Ovary (tissue), 3 donors: ENCODE measurements around the gene OGFOD3.

Experiments used
- EP300 ChIP-seq: sonication (generic); formaldehyde crosslinking; IDR thresholded peaks from one replicate; pipeline ENCODE4 v1.6.1; 2017; ENCODE audit warnings: antibody characterized with exemption
- TF ChIP-seq, protein P1 (sequence below), 3 donors: fragments of 450-650 bp in 2 of 3; fragments of 200-600 bp in 1 of 3; IDR thresholded peaks; one replicate each; pipeline versions ENCODE4 v1.5.1 to v1.8.0; 2016 to 2022; ENCODE audit warnings: antibody characterized with exemption in 3 of 3, mild to moderate bottlenecking in 1 of 3
- donor health status: DM: no; HTN: no; CAD: no.

DNA sequence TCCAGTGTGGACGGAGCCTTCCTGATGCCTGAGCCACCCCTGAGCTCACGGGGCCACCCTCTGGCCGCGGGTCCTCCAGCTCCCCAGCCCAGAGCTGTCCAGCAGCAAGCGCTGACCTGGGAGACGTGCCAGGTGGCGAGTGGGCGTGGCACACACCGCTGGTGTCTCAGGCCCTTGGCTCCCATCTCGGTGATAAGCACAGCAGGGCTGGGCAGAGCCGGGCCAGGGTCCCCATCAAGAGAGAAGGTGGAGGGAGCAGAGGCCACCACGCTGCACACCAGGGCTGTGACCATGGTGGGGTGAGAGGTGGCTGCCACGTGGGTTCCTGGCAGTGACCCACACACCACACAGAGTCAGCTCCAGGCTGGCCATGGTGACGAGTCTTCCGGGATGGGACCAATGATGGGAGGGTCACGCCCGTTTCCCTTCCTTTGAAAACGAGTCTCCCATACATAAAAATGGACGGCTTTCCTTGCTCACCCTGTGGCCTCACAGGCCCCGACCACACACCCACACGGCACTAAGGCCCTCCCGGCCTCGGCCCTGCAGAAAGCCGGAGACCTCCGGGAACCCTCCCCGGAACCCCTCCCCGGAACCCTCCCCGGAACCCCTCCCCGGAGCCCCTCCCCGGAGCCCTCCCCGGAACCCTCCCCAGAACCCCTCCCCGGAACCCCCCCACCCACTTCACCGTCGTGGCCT lies 30.0 kb downstream of the OGFOD3 start:
- TF ChIP-seq, protein P1, sequence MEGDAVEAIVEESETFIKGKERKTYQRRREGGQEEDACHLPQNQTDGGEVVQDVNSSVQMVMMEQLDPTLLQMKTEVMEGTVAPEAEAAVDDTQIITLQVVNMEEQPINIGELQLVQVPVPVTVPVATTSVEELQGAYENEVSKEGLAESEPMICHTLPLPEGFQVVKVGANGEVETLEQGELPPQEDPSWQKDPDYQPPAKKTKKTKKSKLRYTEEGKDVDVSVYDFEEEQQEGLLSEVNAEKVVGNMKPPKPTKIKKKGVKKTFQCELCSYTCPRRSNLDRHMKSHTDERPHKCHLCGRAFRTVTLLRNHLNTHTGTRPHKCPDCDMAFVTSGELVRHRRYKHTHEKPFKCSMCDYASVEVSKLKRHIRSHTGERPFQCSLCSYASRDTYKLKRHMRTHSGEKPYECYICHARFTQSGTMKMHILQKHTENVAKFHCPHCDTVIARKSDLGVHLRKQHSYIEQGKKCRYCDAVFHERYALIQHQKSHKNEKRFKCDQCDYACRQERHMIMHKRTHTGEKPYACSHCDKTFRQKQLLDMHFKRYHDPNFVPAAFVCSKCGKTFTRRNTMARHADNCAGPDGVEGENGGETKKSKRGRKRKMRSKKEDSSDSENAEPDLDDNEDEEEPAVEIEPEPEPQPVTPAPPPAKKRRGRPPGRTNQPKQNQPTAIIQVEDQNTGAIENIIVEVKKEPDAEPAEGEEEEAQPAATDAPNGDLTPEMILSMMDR (IDR thresholded peaks at IDR 0.05), result no peak
- TF ChIP-seq EP300, result no peak
